ENCODE data around the gene CHAT.

Gene CHAT

DNA sequence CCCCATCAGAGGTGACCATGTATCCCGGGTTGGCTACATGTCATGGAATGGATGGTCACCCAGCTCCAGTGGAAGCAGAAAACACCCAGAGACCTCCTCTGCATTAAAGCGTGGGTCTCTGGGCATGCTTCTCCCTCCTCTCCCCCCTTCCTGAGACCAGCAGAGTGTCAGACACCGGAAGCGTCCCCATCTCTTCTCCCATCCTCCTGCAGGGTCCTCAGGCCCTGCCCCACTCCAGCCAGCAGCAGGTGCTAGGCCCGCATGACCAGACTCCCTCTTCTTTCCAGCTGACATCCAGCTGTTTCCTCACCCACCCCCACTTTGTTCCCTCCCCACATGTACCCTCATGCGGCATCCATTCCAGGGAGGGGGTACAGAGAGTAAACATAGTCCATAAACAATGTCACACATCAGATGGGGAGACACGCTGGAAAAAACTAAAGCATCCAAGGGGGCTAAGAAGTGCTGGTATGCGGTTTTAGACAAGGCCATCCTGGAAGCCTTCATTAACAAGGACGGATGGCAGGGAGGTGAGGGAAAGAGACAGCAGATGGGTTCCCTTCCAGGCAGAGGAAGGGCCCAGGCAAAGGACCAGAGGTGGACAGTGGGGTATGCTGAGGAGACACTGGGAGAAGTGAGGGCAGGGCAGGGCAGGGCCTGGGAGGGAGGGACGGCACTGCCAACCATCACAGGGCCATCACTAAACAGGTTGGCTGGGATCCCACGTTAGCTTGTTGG lies 16.2 kb upstream of the CHAT start:
- DNase-seq (ENCODE audit: low spot score) = no peak
- TF ChIP-seq, protein P1, sequence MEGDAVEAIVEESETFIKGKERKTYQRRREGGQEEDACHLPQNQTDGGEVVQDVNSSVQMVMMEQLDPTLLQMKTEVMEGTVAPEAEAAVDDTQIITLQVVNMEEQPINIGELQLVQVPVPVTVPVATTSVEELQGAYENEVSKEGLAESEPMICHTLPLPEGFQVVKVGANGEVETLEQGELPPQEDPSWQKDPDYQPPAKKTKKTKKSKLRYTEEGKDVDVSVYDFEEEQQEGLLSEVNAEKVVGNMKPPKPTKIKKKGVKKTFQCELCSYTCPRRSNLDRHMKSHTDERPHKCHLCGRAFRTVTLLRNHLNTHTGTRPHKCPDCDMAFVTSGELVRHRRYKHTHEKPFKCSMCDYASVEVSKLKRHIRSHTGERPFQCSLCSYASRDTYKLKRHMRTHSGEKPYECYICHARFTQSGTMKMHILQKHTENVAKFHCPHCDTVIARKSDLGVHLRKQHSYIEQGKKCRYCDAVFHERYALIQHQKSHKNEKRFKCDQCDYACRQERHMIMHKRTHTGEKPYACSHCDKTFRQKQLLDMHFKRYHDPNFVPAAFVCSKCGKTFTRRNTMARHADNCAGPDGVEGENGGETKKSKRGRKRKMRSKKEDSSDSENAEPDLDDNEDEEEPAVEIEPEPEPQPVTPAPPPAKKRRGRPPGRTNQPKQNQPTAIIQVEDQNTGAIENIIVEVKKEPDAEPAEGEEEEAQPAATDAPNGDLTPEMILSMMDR (IDR thresholded peaks at IDR 0.05; ENCODE audit: extremely low read depth, missing control alignments) = no peak

DNA sequence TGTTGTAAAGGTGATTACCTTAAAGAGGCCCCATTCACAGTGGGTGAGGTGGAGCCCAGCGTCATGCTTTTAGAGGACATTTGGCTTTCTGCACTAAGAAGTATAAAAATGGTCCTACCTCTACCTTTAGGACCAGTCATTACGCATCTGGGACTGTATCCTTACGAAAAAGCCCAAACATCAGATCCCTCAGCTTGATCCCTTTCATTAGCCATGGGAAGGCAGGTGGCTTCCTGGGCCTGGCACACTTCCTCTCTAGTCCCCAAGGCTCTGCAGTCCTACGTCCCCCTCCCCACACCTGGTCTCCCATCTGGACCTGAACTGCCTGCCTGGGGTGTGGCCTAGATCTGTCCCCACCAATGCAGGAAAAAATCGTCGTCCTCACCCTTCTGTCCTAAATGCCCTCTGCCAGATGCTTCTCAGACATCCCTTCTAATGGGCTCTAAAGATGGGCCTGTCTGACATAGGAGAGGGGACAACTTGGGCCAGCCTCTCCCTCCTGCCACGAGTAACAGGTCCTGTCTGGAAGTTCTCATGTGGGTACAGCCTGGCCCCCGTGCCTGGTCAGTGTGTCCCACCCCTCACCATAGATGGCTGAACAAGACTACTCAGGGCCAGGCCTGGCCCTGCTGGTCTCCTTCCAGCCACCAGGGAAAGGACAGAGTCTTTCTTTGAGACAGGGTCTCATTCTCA lies 15.5 kb upstream of the CHAT start:
- TF ChIP-seq, protein P1 (IDR thresholded peaks at IDR 0.05; ENCODE audit: extremely low read depth, missing control alignments) = no peak
- no peak for DNase-seq (ENCODE audit: low spot score)

GRCh38 chr10:49598986-49599385 lies 14.9 kb upstream of the CHAT start:
- TF ChIP-seq, protein P1 (IDR thresholded peaks at IDR 0.05; ENCODE audit: extremely low read depth, missing control alignments) = no peak
- no peak for DNase-seq (ENCODE audit: low spot score)

GRCh38 chr10:49599546-49599945 lies 14.3 kb upstream of the CHAT start:
- TF ChIP-seq, protein P1 (IDR thresholded peaks at IDR 0.05; ENCODE audit: extremely low read depth, missing control alignments) = no peak
- no peak for DNase-seq (ENCODE audit: low spot score)

DNA sequence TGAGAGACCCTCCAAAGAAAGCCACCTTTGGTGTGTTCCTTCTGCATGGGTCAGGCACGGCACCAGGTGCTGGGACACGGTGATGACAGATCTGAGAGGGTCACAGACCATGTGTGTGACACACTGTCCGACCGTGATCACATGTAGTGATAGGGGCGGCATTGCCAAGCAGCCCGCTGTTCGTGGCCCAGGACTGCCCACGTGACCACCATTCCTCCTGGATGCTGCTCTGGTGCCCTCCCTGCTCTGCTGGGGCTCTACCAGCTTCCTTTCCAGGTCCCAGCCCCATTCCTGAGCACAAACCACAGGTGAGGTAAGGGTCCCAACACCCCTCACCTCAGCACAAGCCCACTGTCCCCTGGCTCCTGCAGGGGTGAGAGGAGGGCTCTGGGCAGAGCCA lies 13.8 kb upstream of the CHAT start:
- TF ChIP-seq, protein P1 (IDR thresholded peaks at IDR 0.05; ENCODE audit: extremely low read depth, missing control alignments) = no peak
- no peak for DNase-seq (ENCODE audit: low spot score)

GRCh38 chr10:49600781-49601400 lies 12.9 kb upstream of the CHAT start:
- TF ChIP-seq, protein P1 (IDR thresholded peaks at IDR 0.05; ENCODE audit: extremely low read depth, missing control alignments) = no peak
- DNase-seq (ENCODE audit: low spot score) = no peak

DNA sequence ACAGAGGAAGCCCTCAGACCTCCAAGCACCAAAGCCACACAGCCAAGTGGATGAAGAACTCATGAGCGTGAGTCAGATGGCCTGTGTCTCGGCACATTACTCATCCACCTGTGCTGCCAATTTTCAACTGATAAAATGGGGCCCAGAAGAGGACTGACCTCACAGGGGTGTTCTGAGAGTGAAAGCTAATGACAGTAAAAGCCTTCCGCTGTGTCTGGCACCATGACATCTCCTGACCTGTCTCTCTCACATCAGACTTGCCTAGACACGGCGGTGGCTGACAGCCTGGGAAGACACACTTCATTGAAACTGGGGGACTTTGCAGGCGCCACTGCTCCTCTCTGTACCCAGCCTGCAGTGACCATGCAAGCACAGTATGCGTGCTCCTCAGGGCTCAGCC lies 12.0 kb upstream of the CHAT start:
- DNase-seq (ENCODE audit: low spot score) = no peak
- TF ChIP-seq, protein P1 (IDR thresholded peaks at IDR 0.05; ENCODE audit: extremely low read depth, missing control alignments) = no peak
